Ishikawa (cell line): ENCODE data around the gene AKAP8L.

Experiments used
- CEBPB ChIP-seq: IDR thresholded peaks from 2 replicates; pipeline ENCODE4 v1.6.1; 2012
- CREB1 ChIP-seq: IDR thresholded peaks from 2 replicates; pipeline ENCODE4 v1.6.1; 2012; ENCODE audit warnings: low read depth
- EGR1 ChIP-seq: IDR thresholded peaks from 2 replicates; pipeline ENCODE4 v1.6.1; 2012
- EP300 ChIP-seq: IDR thresholded peaks from 2 replicates; pipeline ENCODE4 v1.6.1; 2012; ENCODE audit warnings: borderline replicate concordance
- FOXM1 ChIP-seq: IDR thresholded peaks from 2 replicates; pipeline ENCODE4 v1.6.1; 2012; ENCODE audit warnings: low read depth, borderline replicate concordance
- MAX ChIP-seq: IDR thresholded peaks from 2 replicates; pipeline ENCODE4 v1.6.1; 2012
- NFIC ChIP-seq: IDR thresholded peaks from 2 replicates; pipeline ENCODE4 v1.6.1; 2012
- RAD21 ChIP-seq: IDR thresholded peaks from 2 replicates; pipeline ENCODE4 v1.6.1; 2012; ENCODE audit warnings: low read depth
- REST ChIP-seq: IDR thresholded peaks from 2 replicates; pipeline ENCODE4 v1.6.1; 2012; ENCODE audit warnings: low read depth, mild to moderate bottlenecking
- TAF1 ChIP-seq: IDR thresholded peaks from 2 replicates; pipeline ENCODE4 v1.6.1; 2012; ENCODE audit warnings: low read depth, mild to moderate bottlenecking
- TCF12 ChIP-seq: IDR thresholded peaks from 2 replicates; pipeline ENCODE4 v1.6.1; 2012; ENCODE audit warnings: low read depth
- TEAD4 ChIP-seq: IDR thresholded peaks from 2 replicates; pipeline ENCODE4 v1.6.1; 2012
- YY1 ChIP-seq: IDR thresholded peaks from 2 replicates; pipeline ENCODE4 v1.6.1; 2012; ENCODE audit warnings: low read depth
- ZBTB7A ChIP-seq: IDR thresholded peaks from 2 replicates; pipeline ENCODE4 v1.6.1; 2012; ENCODE audit warnings: low read depth
- TF ChIP-seq, protein P1 (sequence below): IDR thresholded peaks from 2 replicates; pipeline ENCODE4 v1.6.1; 2012

AKAP8L gene

GRCh38 chr19:15433519-15434069, 14.8 kb upstream of the AKAP8L start:
- no peak for TF ChIP-seq CEBPB
- TF ChIP-seq REST: no peak
- no peak for TF ChIP-seq EP300
- TF ChIP-seq TEAD4: no peak
- no peak for TF ChIP-seq RAD21
- TF ChIP-seq CREB1: no peak
- TF ChIP-seq, protein P1, sequence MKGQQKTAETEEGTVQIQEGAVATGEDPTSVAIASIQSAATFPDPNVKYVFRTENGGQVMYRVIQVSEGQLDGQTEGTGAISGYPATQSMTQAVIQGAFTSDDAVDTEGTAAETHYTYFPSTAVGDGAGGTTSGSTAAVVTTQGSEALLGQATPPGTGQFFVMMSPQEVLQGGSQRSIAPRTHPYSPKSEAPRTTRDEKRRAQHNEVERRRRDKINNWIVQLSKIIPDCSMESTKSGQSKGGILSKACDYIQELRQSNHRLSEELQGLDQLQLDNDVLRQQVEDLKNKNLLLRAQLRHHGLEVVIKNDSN: no peak
- no peak for TF ChIP-seq FOXM1
- no peak for TF ChIP-seq NFIC
- no peak for TF ChIP-seq MAX
- TF ChIP-seq YY1: no peak
- no peak for TF ChIP-seq TCF12
- TF ChIP-seq ZBTB7A: no peak
- TF ChIP-seq TAF1: no peak
- no peak for TF ChIP-seq EGR1

DNA sequence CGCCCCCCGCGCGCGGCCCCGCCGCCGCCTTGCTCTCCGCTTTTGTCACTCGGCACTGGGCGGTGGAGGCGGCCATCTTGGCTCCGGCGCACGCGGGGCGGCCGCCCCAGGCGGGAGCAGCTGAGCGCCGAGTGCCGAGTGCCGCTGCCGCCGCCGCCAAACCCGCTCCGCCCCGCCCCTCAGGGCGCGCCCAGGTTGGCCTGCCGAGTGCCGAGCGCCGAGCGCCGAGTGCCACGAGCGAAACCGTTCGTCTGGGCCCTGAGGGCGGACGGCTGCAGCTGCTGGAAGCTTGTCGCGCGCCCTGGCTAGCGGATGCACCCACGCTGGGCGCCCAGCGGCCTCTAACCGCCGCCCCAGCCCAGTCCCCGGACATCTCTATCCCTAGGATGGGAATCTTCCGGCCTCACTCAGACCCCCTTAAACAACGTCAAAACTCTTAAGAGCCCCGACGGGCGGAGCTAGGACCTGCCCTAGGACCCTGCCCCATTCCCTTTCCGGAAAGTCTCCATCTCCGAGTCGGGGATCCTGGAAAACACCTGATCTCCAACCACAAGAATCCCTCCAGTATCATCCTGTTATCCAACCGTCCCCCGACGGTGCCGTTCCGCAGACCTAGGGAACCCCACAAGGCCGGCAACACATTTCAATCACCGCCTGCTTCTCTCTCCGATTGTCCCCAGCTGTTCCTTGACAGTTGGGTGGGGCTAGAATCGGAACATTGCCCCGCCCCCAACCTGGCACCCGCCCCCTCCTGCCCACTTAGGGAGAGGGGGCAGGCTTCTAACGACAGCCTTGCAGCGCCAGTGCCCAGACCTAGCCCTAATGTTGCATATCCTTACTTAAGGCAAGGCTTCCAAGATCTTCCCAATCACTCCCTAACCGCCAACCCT, 14.1 kb upstream of the AKAP8L start:
- peak; percentile 35; the same call in 1 of the 2 replicates for TF ChIP-seq TCF12
- peak; percentile 65; the same call in 1 of the 2 replicates for TF ChIP-seq MAX
- no peak for TF ChIP-seq NFIC
- no peak for TF ChIP-seq CREB1
- TF ChIP-seq, protein P1: peak; percentile 73
- no peak for TF ChIP-seq RAD21
- TF ChIP-seq TEAD4: no peak
- TF ChIP-seq CEBPB: no peak
- TF ChIP-seq EGR1: 0 out of 2 replicates have a peak, but pooled peaks have one; percentile 10
- TF ChIP-seq EP300: no peak
- peak; percentile 65; the same call in 1 of the 2 replicates for TF ChIP-seq TAF1
- TF ChIP-seq FOXM1: no peak
- peak; percentile 94 for TF ChIP-seq YY1
- TF ChIP-seq REST: no peak
- TF ChIP-seq ZBTB7A: no peak; the same call in 1 of the 2 replicates

- TF ChIP-seq NFIC: no peak
Measured at GRCh38 chr19:15432018-15432494, 13.3 kb upstream of the AKAP8L start.

GRCh38 chr19:15431396-15432017, 12.7 kb upstream of the AKAP8L start:
- TF ChIP-seq REST (no peak), CEBPB (no peak), EP300 (no peak), TCF12 (no peak), ZBTB7A (no peak), TEAD4 (no peak), MAX (no peak), RAD21 (no peak), FOXM1 (no peak), NFIC (no peak), EGR1 (no peak), CREB1 (no peak), TAF1 (no peak), YY1 (no peak)
- TF ChIP-seq, protein P1: no peak
